B cell (primary cell): ENCODE results near the gene SGCG. TPM values are rescaled to one million over a fixed set of nuclear protein-coding genes. Genes with fewer than 3 reads are reported as not detected.

Experiments used
- ATAC-seq: fragments of 200-7000 bp; cut with Tn5 transposase; one replicate; pipeline ENCODE4 v1.10.0; 2021; ENCODE audit warnings: low read depth, mild to moderate bottlenecking, moderate number of reproducible peaks, moderate library complexity
- CTCF ChIA-PET: fragments of 350-600 bp; sonication (Branson Sonifier 250); formaldehyde crosslinking; loops from one replicate; lab custom pipeline; 2021; ENCODE audit warnings: antibody characterized with exemption, inconsistent platforms; lab: Charles Lee
- POLR2A ChIA-PET: fragments of 350-600 bp; sonication (Branson Sonifier 250); formaldehyde crosslinking; loops from one replicate; lab custom pipeline; 2021; ENCODE audit warnings: antibody characterized with exemption; lab: Charles Lee
- DNase-seq: peaks from one replicate; pipeline ENCODE4 v3.0.0; 2013
- H2AFZ ChIP-seq: 2 replicates; pipeline ENCODE4 v1.6.1; 2012; ENCODE audit warnings: mild to moderate bottlenecking, low read depth, low read length; ENCODE audit not compliant: insufficient read depth, poor library complexity, severe bottlenecking
- H3K27ac ChIP-seq, 2 donors: 1 replicate in 1 of 2; 2 replicates in 1 of 2; pipeline ENCODE4 v1.5.1; 2012 to 2013; ENCODE audit warnings: low read length in 2 of 2, mild to moderate bottlenecking in 2 of 2, moderate library complexity in 1 of 2
- H3K27me3 ChIP-seq, 4 experiments: fragments of 200-600 bp in 1 of 4; sonication (generic) in 1 of 4; replicated peaks in 1 of 4; 1 replicate in 2 of 4; 2 replicates in 2 of 4; pipeline versions ENCODE4 v1.6.1 to v1.7.0; 2013 to 2016; ENCODE audit warnings: low read length in 3 of 4, mild to moderate bottlenecking in 2 of 4, mixed read lengths in 1 of 4, moderate library complexity in 1 of 4; ENCODE audit not compliant: insufficient read depth in 4 of 4, control insufficient read depth in 3 of 4; ENCODE audit errors: control extremely low read depth in 1 of 4
- H3K36me3 ChIP-seq, 2 experiments: replicated peaks in 1 of 2; 1 replicate in 1 of 2; 2 replicates in 1 of 2; pipeline versions ENCODE4 v1.6.1 to v1.7.1; 2013; ENCODE audit warnings: low read length in 1 of 2; ENCODE audit not compliant: insufficient read depth in 2 of 2, control insufficient read depth in 1 of 2; ENCODE audit errors: control extremely low read depth in 1 of 2, extremely low read depth in 1 of 2
- H3K4me1 ChIP-seq, 2 donors: fragments of 200-600 bp in 1 of 2; sonication (generic) in 1 of 2; 1 replicate in 1 of 2; 2 replicates in 1 of 2; pipeline versions ENCODE4 v1.5.1 to v1.6.1; 2013 to 2017; ENCODE audit warnings: low read length in 2 of 2; ENCODE audit not compliant: control insufficient read depth in 2 of 2, insufficient read depth in 2 of 2
- H3K4me2 ChIP-seq: replicated peaks from 2 replicates; pipeline ENCODE3; 2012; ENCODE audit warnings: mild to moderate bottlenecking, low read depth, low read length; ENCODE audit not compliant: poor library complexity, severe bottlenecking
- H3K4me3 ChIP-seq, 5 experiments: fragments of 200-600 bp in 1 of 5; sonication (generic) in 1 of 5; 1 replicate in 3 of 5; 2 replicates in 2 of 5; pipeline versions ENCODE4 v1.5.1 to v1.7.0; 2011 to 2016; ENCODE audit warnings: low read length in 4 of 5, mild to moderate bottlenecking in 4 of 5, low read depth in 2 of 5, control low read depth in 1 of 5, moderate library complexity in 1 of 5; ENCODE audit not compliant: insufficient read depth in 1 of 5; ENCODE audit errors: control extremely low read depth in 1 of 5, extremely low read depth in 1 of 5
- H3K79me2 ChIP-seq: fragments of 200-600 bp; sonication (generic); one replicate; pipeline ENCODE4 v1.6.0; 2016; ENCODE audit warnings: low read length; ENCODE audit not compliant: control insufficient read depth, insufficient read depth
- H3K9ac ChIP-seq: fragments of 200-600 bp; sonication (generic); 2 replicates; pipeline ENCODE4 v1.6.1; 2017; ENCODE audit warnings: mild to moderate bottlenecking, low read length, moderate library complexity
- H3K9me3 ChIP-seq, 3 donors: one replicate each; pipeline versions ENCODE4 v1.6.1 to v1.7.1; 2013; ENCODE audit warnings: low read length in 2 of 3; ENCODE audit not compliant: control insufficient read depth in 2 of 3, insufficient read depth in 1 of 3; ENCODE audit errors: control extremely low read depth in 1 of 3
- H4K20me1 ChIP-seq: 2 replicates; pipeline ENCODE4 v1.6.0; 2012; ENCODE audit warnings: mild to moderate bottlenecking, low read length; ENCODE audit not compliant: insufficient read depth, control insufficient read depth, poor library complexity, severe bottlenecking
- H3K27ac Mint-ChIP-seq: one replicate; pipeline ENCODE4 v1.8.0; 2021; ENCODE audit warnings: mixed read lengths
- H3K27me3 Mint-ChIP-seq: one replicate; pipeline ENCODE4 v1.8.0; 2021; ENCODE audit warnings: mixed read lengths
- H3K4me1 Mint-ChIP-seq: one replicate; pipeline ENCODE4 v1.8.0; 2021; ENCODE audit warnings: mixed read lengths
- H3K4me3 Mint-ChIP-seq: one replicate; pipeline ENCODE4 v1.8.0; 2021; ENCODE audit warnings: mixed read lengths
- H3K9me3 Mint-ChIP-seq: one replicate; pipeline ENCODE4 v1.8.0; 2022; ENCODE audit warnings: mixed read lengths; ENCODE audit not compliant: insufficient read depth
- CTCF ChIP-seq: fragments of 200-600 bp; IDR thresholded peaks from one replicate; pipeline ENCODE4 v1.8.0; 2022; ENCODE audit warnings: antibody characterized with exemption, mild to moderate bottlenecking
- EZH2 ChIP-seq: IDR thresholded peaks from 2 replicates; pipeline ENCODE4 v1.6.1; 2012; ENCODE audit warnings: borderline replicate concordance, low read depth, mild to moderate bottlenecking, moderate library complexity, low read length; ENCODE audit not compliant: insufficient read depth, poor library complexity, severe bottlenecking
- WGBS: methylation state at CpG from one replicate; pipeline ENCODE4 v1.1.5; 2013; ENCODE audit warnings: missing lambda C conversion rate; ENCODE audit not compliant: insufficient coverage; 5-methylcytosine and 5-hydroxymethylcytosine counted together
- intact Hi-C: fragments of 100-400 bp; cut with micrococcal nuclease; formaldehyde crosslinking; loops from one replicate; pipeline ENCODE4 v1.10.0; 2022
- polyA plus RNA-seq: library from polyadenylated mRNA; depleted of rRNA; stranded (reverse); fragments of >200 nt; gene quantifications from 2 replicates; pipeline ENCODE4 v1.2.3, GENCODE V29; 2012
- total RNA-seq, 2 donors: library from RNA; stranded (reverse); fragments of 120-200 nt in 1 of 2; gene quantifications; 1 replicate in 1 of 2; 2 replicates in 1 of 2; pipeline versions ENCODE4 v1.2.3 to v1.2.4, GENCODE V29; 2013 to 2022

SGCG gene
- total and polyA plus RNA-seq, 2 donors (not counting 1 experiment from before 2014, with no cell fraction given) = not detected

- ChIA-PET POLR2A (no interaction called here), CTCF (no interaction called here)
- no peaks in the 10 kb centered on the region for H3K9me3 ChIP-seq
- Mint-ChIP-seq H3K9me3 (peaks cover 2% of the 10 kb centered on the region), H3K27me3 (peaks cover 3% of the 10 kb centered on the region), H3K27ac (no peak overlapping the region), H3K4me3 (no peak overlapping the region), H3K4me1 (no peaks in the 10 kb centered on the region)
- H2AFZ ChIP-seq = no peak overlapping the region
- H3K4me1 ChIP-seq = no peaks in the 10 kb centered on the region
- intact Hi-C loops = no loop called here
- no peaks in the 10 kb centered on the region for H4K20me1 ChIP-seq
- H3K4me3 ChIP-seq = no peak overlapping the region
- H3K4me2 ChIP-seq = no peak overlapping the region
- no peaks in the 10 kb centered on the region for H3K36me3 ChIP-seq
- no peak overlapping the region for H3K9ac ChIP-seq
- 97% methylated on average over 6 of the region's 7 CpGs for WGBS
- ATAC-seq = no peak
- DNase-seq = no peak
- TF ChIP-seq CTCF (no peak), EZH2 (no peak)
- no peaks in the 10 kb centered on the region for H3K79me2 ChIP-seq
- H3K27ac ChIP-seq = no peak overlapping the region
- H3K27me3 ChIP-seq = no peaks in the 10 kb centered on the region
These were observed 2.5 kb downstream of the SGCG start for GRCh38 chr13:23183292-23183691.

GRCh38 chr13:23185542-23185941 is 4.8 kb downstream of the SGCG start:
- CTCF ChIA-PET = no interaction called here
- intact Hi-C loops = no loop called here
- POLR2A ChIA-PET = no interaction called here
- 80% methylated on average over 5 of the region's 9 CpGs for WGBS
- Histone ChIP-seq H3K4me3 (no peak overlapping the region), H2AFZ (no peak overlapping the region), H3K9ac (no peak overlapping the region), H3K27me3 (no peaks in the 10 kb centered on the region), H4K20me1 (no peaks in the 10 kb centered on the region), H3K36me3 (no peaks in the 10 kb centered on the region), H3K79me2 (no peaks in the 10 kb centered on the region), H3K9me3 (no peaks in the 10 kb centered on the region), H3K27ac (no peak overlapping the region), H3K4me2 (no peak overlapping the region), H3K4me1 (no peaks in the 10 kb centered on the region)
- Mint-ChIP-seq H3K9me3 (peaks cover 2% of the 10 kb centered on the region), H3K4me3 (no peak overlapping the region), H3K4me1 (no peaks in the 10 kb centered on the region), H3K27me3 (peaks cover 3% of the 10 kb centered on the region), H3K27ac (no peak overlapping the region)
- no peak for TF ChIP-seq EZH2
- TF ChIP-seq CTCF = no peak
- DNase-seq = no peak
- ATAC-seq = no peak
